Measurements from ENCODE around the gene MCF2L.

The MCF2L gene

GRCh38 chr13:112947796-112948195, 21.2 kb upstream of the MCF2L start:
- no peak for DNase-seq (ENCODE audit: low spot score)
- Histone ChIP-seq H3K4me3 (no peak overlapping the region), H3K27ac (no peak overlapping the region)
- no peak for TF ChIP-seq CTCF (IDR thresholded peaks at IDR 0.05)

GRCh38 chr13:112951674-112952371, 17.2 kb upstream of the MCF2L start:
- Histone ChIP-seq H3K4me3 (no peak overlapping the region), H3K27ac (no peak overlapping the region)
- TF ChIP-seq CTCF (IDR thresholded peaks at IDR 0.05): no peak
- no peak for DNase-seq (ENCODE audit: low spot score)

GRCh38 chr13:112952759-112953551, 16.1 kb upstream of the MCF2L start:
- H3K4me3 ChIP-seq: no peak overlapping the region
- H3K27ac ChIP-seq: no peak overlapping the region
- no peak for TF ChIP-seq CTCF (IDR thresholded peaks at IDR 0.05)
- DNase-seq (ENCODE audit: low spot score): no peak

- DNase-seq (ENCODE audit: low spot score): no peak
- no peak for TF ChIP-seq CTCF (IDR thresholded peaks at IDR 0.05)
- H3K27ac ChIP-seq: no peak overlapping the region
- H3K4me3 ChIP-seq: no peak overlapping the region
These were observed 15.2 kb upstream of the MCF2L start for GRCh38 chr13:112953591-112954487.

- DNase-seq (ENCODE audit: low spot score): no peak
- Histone ChIP-seq H3K4me3 (no peak overlapping the region), H3K27ac (no peak overlapping the region)
- no peak for TF ChIP-seq CTCF (IDR thresholded peaks at IDR 0.05)
These were observed 14.3 kb upstream of the MCF2L start for GRCh38 chr13:112954488-112955270.

GRCh38 chr13:112955271-112955937, 13.6 kb upstream of the MCF2L start:
- Histone ChIP-seq H3K4me3 (no peak overlapping the region), H3K27ac (no peak overlapping the region)
- no peak for TF ChIP-seq CTCF (IDR thresholded peaks at IDR 0.05)
- no peak for DNase-seq (ENCODE audit: low spot score)
